ENCODE data around the gene GP5.

GP5 gene

GRCh38 chr3:194399166-194399565 lies at the start of gene GP5:
Gene GP5 (minus strand): TSS chr3:194399266. CDS start chr3:194398282, 984 bp downstream.
- DNase-seq, result no peak

GRCh38 chr3:194447657-194448056 lies 48.6 kb upstream of the GP5 start:
- no peak for DNase-seq

DNA sequence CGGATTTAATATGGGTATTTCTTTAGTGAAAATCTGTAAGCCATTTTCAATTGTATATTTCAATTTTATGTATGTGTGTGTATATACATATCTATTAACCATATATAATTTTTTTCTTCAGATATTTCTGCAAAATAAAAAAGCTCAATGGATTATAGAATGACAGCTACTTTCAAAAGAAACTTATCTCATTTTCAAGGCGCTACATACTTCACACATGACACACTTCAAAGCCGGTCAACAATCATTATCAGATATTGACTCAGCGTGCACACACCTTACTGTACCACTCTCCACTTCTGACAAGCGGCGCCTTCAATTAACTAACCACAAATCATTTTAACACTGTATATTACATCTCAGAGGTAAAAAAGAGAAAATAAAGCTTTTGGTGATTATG lies 48.1 kb upstream of the GP5 start:
- no peak for DNase-seq

- DNase-seq, result no peak
Measured at GRCh38 chr3:194446754-194447153, 47.7 kb upstream of the GP5 start.

- no peak for DNase-seq
Measured at GRCh38 chr3:194446172-194446571, 47.1 kb upstream of the GP5 start.

- DNase-seq, result no peak
Measured at GRCh38 chr3:194443901-194444300, 44.8 kb upstream of the GP5 start.

- no peak for DNase-seq
Measured at GRCh38 chr3:194440756-194441155, 41.7 kb upstream of the GP5 start.

DNA sequence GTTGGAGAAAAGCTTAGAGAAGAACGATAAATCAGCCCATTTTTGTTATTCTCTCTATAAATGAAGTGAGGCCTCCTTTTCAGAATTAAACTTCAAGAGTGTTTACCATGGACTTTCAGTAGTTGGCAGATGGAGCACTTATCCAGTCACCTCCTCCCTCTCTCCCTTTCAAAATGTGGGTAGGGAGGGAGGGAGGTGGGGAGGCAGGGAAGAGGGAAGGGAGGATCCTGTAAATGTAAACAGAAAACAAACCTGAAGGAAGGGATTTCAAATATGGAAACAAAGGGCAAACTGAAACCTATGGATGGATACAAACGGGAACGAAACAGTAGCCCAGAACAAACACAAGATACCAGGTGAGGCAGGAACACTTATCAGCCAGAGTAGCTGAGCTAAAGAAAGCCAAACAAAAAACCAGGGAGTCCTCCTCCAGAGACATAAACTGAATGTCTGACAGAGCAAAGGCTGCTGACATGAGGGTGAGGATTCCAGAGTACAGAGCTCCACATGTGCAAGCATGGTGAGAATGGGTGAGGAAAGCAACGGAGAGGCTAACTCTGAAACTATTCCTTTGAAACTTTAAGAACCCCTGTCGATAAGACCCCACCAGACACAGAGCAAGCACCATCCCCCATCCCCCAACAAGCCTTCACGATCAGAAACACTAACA lies 41.0 kb upstream of the GP5 start:
- no peak for DNase-seq

DNA sequence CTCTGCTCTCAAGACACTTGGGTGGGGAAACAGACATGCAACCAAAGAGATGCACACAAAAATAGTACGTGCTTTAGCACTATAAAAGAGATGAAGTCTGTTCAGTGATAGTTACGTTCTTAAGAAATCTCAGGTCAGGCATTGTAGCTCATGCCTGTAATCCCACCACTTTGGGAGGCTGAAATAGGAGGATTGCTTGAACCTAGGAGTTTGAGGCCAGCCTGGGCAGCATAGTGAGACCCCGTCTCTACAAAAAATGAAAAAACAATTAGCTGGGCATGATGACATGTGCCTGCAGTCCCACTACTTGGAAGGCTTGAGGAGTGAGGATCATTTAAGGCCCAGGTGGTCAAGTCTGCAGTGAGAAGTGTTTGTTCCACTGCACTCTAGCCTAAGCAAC lies 35.4 kb upstream of the GP5 start:
- no peak for DNase-seq

GRCh38 chr3:194431554-194431953 lies 32.5 kb upstream of the GP5 start:
- no peak for DNase-seq

DNA sequence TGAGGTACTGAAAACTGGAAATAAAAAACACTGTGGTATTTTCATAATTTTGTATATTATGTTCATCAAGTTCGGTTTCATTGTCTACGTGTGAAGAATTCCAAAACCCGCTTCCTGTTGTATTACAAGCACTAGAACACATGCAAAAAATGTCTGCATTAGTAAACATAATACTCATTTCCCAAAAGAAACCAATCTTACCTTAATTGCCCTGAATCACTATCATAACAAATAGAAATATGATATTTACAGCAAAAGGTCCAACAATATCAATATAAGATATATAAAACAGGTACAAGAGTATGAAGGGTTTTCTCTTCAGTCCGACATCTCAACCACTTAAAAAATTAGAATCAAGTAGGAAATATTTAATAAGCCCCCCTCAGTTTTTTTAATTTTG lies 26.3 kb upstream of the GP5 start:
- no peak for DNase-seq

DNA sequence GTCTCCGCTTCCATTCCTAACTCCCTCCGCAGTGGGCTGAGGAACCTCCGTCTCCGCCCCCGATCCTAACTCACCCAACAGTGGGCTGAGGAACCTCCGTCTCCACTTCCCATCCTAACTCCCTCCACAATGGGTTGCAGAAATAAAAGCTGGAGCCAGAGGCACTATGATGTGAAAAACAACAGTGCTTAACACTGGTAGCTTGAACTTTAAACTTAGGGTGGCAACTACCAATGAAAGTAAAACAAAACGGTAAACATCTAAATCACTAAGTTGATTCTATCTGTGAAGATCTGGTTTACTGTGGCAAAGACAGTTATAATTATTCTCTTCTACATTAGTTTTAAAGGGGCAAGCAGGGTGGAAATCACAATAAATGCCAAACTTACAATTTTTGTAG lies 25.9 kb upstream of the GP5 start:
- no peak for DNase-seq

- no peak for DNase-seq
Measured at GRCh38 chr3:194424373-194424772, 25.3 kb upstream of the GP5 start.

DNA sequence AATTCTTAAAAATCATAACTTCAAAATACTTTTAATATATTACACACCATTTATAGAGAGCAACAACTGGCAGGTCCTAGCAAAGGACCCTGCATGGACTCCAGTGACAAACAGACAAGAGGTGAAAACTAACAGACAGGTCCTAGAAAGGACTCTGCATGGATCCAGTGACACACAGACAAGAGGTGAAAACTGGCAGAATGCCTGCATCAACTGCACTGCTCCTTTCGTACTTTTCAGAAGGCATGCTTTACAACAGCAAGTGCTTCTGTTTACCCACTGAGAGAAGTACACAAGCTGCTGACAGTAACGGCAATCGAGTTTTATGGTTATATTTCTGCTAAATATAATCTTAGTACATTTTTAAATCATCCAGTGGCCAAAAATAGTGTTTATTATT lies 24.3 kb upstream of the GP5 start:
- no peak for DNase-seq

GRCh38 chr3:194422188-194422587 lies 23.1 kb upstream of the GP5 start:
- DNase-seq, result no peak

GRCh38 chr3:194418671-194419070 lies 19.6 kb upstream of the GP5 start:
- no peak for DNase-seq

DNA sequence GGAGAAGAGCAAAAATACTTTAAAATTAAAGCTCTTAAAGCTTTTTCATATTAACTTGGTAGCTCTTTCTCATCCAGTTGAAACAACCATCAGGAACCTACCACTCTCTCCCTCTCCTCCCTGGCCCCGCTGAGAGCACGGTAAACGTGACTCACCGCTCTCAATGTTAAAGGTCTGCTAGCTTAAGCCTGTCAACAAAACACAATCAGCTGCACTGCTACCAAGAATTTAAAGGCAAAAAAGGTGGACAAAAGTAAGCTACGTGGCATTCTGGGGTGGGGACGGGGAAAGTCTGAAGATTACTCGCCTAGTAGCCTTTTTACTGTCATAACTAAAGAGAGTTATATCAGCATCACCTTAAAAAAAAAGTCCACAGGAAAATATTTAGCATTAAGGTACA lies 8.4 kb upstream of the GP5 start:
- DNase-seq, result no peak

DNA sequence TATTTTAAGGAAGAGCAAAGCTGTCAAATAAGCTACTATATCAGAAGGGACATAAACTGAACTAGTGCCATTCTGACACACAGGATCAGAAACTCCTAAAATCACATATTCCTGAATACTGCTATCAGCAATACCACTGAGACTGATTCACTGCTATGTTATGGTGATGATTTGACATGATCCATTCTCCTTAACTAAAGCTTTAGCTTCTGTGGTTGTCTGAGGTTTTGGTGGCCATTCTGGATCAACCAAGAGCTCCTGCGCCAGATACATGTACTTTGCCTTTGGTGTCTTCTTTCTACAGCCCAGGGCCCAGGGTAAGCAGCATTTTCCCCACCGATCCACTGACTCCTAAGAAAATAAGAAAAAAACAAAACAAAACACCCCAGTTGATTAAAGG lies 6.7 kb upstream of the GP5 start:
- no peak for DNase-seq

GRCh38 chr3:194404365-194405140 lies 5.5 kb upstream of the GP5 start:
- DNase-seq, result peak; percentile 44

DNA sequence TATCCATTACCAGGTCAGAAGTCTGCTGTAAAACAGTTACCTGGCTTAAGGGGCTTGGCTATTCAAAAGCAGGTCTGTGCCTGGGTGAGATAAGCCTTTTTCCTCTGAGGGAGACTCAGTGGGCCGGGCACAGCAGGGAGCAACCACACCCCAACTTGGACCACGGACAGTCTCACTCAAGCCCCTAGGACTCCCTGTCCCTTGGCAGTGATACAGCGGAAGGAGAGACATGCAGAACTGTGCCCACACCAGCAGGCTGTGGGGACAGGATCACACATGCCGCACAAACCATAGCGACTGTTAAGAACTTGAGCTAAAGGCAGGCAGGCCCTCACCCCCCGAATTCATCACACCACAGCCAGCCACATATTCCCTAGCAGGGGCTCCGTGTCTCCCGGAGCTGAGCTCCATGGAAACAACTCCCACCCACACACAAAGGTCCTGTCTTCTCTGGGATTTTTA lies 2.8 kb upstream of the GP5 start:
- no peak for DNase-seq

- no peak for DNase-seq
Measured at GRCh38 chr3:194401346-194401745, 2.3 kb upstream of the GP5 start.

GRCh38 chr3:194399874-194400411 lies 877 bp upstream of the GP5 start:
- no peak for DNase-seq

DNA sequence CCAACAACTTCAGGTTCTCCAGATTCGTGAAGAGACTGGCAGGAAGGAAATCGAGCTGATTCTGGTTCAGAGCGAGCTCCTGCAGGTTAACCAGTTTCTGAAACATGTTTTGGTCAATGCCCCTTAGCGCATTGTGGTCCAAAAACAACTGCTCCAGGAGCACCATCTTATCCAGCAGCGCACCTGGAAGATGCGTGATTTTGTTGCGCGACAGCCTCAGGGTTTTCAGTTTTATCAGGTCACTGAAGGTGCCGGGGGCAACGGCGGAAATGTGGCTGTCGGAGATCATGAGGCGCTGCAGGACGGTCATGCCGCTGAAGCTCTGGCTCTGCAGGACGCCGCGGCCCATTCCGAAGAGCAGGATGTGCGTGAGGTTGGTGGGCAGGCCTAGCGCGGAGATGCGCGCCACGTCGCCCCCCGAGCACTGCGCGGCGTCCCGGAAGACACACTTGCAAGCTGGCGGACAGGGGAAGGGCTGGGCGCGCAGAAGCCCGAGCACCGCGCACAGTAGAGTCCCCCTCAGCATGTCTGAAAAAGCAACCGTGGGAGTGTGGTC lies 1.2 kb downstream of the GP5 start:
- DNase-seq, result no peak

Measured in amniotic stem cell (primary cell).